Measurements from ENCODE around the gene EWSR1.

The EWSR1 gene

DNA sequence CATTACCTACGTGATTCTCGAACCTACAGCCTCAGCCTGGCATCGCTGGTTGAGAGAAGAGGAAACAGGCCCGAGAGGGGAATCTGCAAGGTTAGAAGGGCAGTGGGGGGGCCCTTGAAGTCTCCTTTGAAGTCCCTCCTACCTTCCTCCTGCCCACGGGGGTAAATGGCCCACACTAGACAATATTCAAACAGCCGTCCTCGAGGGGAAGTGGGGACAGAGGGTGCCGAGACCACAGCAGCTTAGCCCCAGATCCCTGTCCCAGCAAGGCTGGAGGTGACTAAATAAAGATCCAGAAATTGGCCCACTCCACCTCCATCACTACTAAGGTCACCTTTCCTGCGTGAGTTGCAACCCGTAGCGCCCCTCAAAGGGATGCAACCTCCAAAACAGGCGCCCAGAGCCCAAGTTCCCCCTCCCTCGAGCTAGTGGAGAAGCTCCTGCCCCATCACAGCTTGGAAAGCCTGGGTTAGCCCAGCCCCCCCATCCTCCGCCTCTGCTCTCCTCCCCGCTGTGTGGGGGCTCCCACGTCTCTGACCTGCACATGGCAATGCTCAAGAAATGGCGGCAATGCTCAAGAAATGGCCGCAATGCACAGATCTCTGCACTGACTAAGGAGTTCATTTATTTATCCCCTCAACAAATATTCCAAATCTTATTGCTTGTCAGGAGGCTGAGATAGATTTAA, 48.2 kb downstream of the EWSR1 start:
- ChIA-PET CTCF (interaction anchor here (0.6 to 2.0 kb wide), 7 partner anchors 10 to 310 kb away, joined by 3 to 7 read pairs (median 6); partner anchors contain the start of gene GAS2L1), POLR2A (no interaction called here)
- H3K27ac ChIP-seq (ENCODE audit: extremely low read depth, low read depth, low read length): no peak overlapping the region
- no peaks in the 10 kb centered on the region for H3K9me3 ChIP-seq (ENCODE audit: control insufficient read depth, insufficient read depth, low read depth, low read length)
- no peak overlapping the region for H3K4me3 ChIP-seq (ENCODE audit: low read depth, low read length)
- H3K36me3 ChIP-seq (ENCODE audit: control insufficient read depth in 2 of 2, insufficient read depth in 1 of 2, low read length in 2 of 2): no peaks in the 10 kb centered on the region
- H3K4me1 ChIP-seq (ENCODE audit: control insufficient read depth, insufficient read depth, low read length): peaks cover 7% of the 10 kb centered on the region
- TF ChIP-seq ZFHX2 (tag by site-specific recombination; conservative IDR thresholded peaks at IDR 0.05): peak; percentile 33; the same call in 1 of the 2 replicates
- TF ChIP-seq ZNF658 (tag by site-specific recombination; IDR thresholded peaks at IDR 0.05): no peak
- TF ChIP-seq ZNF175 (tag by site-specific recombination; IDR thresholded peaks at IDR 0.05): no peak
- TF ChIP-seq, protein P1, sequence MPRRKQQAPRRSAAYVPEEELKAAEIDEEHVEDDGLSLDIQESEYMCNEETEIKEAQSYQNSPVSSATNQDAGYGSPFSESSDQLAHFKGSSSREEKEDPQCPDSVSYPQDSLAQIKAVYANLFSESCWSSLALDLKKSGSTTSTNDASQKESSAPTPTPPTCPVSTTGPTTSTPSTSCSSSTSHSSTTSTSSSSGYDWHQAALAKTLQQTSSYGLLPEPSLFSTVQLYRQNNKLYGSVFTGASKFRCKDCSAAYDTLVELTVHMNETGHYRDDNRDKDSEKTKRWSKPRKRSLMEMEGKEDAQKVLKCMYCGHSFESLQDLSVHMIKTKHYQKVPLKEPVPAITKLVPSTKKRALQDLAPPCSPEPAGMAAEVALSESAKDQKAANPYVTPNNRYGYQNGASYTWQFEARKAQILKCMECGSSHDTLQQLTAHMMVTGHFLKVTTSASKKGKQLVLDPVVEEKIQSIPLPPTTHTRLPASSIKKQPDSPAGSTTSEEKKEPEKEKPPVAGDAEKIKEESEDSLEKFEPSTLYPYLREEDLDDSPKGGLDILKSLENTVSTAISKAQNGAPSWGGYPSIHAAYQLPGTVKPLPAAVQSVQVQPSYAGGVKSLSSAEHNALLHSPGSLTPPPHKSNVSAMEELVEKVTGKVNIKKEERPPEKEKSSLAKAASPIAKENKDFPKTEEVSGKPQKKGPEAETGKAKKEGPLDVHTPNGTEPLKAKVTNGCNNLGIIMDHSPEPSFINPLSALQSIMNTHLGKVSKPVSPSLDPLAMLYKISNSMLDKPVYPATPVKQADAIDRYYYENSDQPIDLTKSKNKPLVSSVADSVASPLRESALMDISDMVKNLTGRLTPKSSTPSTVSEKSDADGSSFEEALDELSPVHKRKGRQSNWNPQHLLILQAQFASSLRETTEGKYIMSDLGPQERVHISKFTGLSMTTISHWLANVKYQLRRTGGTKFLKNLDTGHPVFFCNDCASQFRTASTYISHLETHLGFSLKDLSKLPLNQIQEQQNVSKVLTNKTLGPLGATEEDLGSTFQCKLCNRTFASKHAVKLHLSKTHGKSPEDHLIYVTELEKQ (tag by site-specific recombination; IDR thresholded peaks at IDR 0.05; ENCODE audit: borderline replicate concordance): no peak
- TF ChIP-seq REPIN1 (tag by site-specific recombination; IDR thresholded peaks at IDR 0.05; ENCODE audit: low read depth): no peak
- peak; percentile 8; the same call in 1 of the 2 replicates for TF ChIP-seq ZNF341 (tag by site-specific recombination; IDR thresholded peaks at IDR 0.05; ENCODE audit: low read depth)
- no peak for TF ChIP-seq ZNF169 (tag by site-specific recombination; IDR thresholded peaks at IDR 0.05)
- no peak for TF ChIP-seq ZNF37A (tag by site-specific recombination; IDR thresholded peaks at IDR 0.05)
- no peak for TF ChIP-seq ZNF26 (tag by site-specific recombination; IDR thresholded peaks at IDR 0.05)
- TF ChIP-seq, protein P2, sequence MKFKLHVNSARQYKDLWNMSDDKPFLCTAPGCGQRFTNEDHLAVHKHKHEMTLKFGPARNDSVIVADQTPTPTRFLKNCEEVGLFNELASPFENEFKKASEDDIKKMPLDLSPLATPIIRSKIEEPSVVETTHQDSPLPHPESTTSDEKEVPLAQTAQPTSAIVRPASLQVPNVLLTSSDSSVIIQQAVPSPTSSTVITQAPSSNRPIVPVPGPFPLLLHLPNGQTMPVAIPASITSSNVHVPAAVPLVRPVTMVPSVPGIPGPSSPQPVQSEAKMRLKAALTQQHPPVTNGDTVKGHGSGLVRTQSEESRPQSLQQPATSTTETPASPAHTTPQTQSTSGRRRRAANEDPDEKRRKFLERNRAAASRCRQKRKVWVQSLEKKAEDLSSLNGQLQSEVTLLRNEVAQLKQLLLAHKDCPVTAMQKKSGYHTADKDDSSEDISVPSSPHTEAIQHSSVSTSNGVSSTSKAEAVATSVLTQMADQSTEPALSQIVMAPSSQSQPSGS (tag by site-specific recombination; IDR thresholded peaks at IDR 0.05; ENCODE audit: low read depth): no peak
- TF ChIP-seq EGR2 (tag by site-specific recombination; IDR thresholded peaks at IDR 0.05; ENCODE audit: low read depth): 0 out of 2 replicates have a peak, but pooled peaks have one; percentile 37
- no peak for TF ChIP-seq ZNF645 (tag by site-specific recombination; IDR thresholded peaks at IDR 0.05)

- Histone ChIP-seq H3K27ac (ENCODE audit: extremely low read depth, low read depth, low read length) (no peak overlapping the region), H3K4me3 (ENCODE audit: low read depth, low read length) (no peak overlapping the region), H3K36me3 (ENCODE audit: control insufficient read depth in 2 of 2, insufficient read depth in 1 of 2, low read length in 2 of 2) (no peaks in the 10 kb centered on the region), H3K9me3 (ENCODE audit: control insufficient read depth, insufficient read depth, low read depth, low read length) (no peaks in the 10 kb centered on the region), H3K4me1 (ENCODE audit: control insufficient read depth, insufficient read depth, low read length) (peaks cover 6% of the 10 kb centered on the region)
- POLR2A ChIA-PET: interaction anchor here (0.8 kb wide), 1 partner anchor 11 kb away, joined by 3 read pairs; the partner anchor contains the start of gene GAS2L1
- CTCF ChIA-PET: interaction anchor here (2.0 to 2.3 kb wide), 3 partner anchors 10 to 42 kb away, joined by 6 to 7 read pairs (median 6); partner anchors contain the start of gene GAS2L1
- TF ChIP-seq, protein P3, sequence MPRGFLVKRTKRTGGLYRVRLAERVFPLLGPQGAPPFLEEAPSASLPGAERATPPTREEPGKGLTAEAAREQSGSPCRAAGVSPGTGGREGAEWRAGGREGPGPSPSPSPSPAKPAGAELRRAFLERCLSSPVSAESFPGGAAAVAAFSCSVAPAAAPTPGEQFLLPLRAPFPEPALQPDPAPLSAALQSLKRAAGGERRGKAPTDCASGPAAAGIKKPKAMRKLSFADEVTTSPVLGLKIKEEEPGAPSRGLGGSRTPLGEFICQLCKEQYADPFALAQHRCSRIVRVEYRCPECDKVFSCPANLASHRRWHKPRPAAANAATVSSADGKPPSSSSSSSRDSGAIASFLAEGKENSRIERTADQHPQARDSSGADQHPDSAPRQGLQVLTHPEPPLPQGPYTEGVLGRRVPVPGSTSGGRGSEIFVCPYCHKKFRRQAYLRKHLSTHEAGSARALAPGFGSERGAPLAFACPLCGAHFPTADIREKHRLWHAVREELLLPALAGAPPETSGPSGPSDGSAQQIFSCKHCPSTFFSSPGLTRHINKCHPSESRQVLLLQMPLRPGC (tag by site-specific recombination; IDR thresholded peaks at IDR 0.05): no peak
- TF ChIP-seq ZNF677 (tag by site-specific recombination; IDR thresholded peaks at IDR 0.05): no peak
- no peak for TF ChIP-seq ZNF513 (tag by site-specific recombination; IDR thresholded peaks at IDR 0.05)
Observed at GRCh38 chr22:29317827-29318454, 49.9 kb downstream of the EWSR1 start.

All from HEK293 (cell line).